NCI-H226 (cell line): ENCODE results near the gene USH2A.

ENCODE experiments used
- DNase-seq: peaks from one replicate; pipeline ENCODE4 v3.0.0-alpha.2; 2015

Gene USH2A

GRCh38 chr1:215844777-215845176 is 578.5 kb downstream of the USH2A start:
- no peak for DNase-seq

- no peak for DNase-seq
Measured at GRCh38 chr1:215844266-215844665, 579.0 kb downstream of the USH2A start.

GRCh38 chr1:215842905-215843304 is 580.3 kb downstream of the USH2A start:
- DNase-seq = no peak

- DNase-seq = no peak
Measured at GRCh38 chr1:215835951-215836350, 587.3 kb downstream of the USH2A start.

- no peak for DNase-seq
Measured at GRCh38 chr1:215833941-215834729, 589.1 kb downstream of the USH2A start.

GRCh38 chr1:215830226-215830810 is 592.9 kb downstream of the USH2A start:
- DNase-seq = no peak

GRCh38 chr1:215825056-215825455 is 598.2 kb downstream of the USH2A start:
- no peak for DNase-seq

- DNase-seq = no peak
Measured at GRCh38 chr1:215824245-215824644, 599.0 kb downstream of the USH2A start.

GRCh38 chr1:215819114-215819513 is 604.1 kb downstream of the USH2A start:
- DNase-seq = no peak

- no peak for DNase-seq
Measured at GRCh38 chr1:215807911-215808436, 615.3 kb downstream of the USH2A start.

- no peak for DNase-seq
Measured at GRCh38 chr1:215807218-215807617, 616.0 kb downstream of the USH2A start.

- no peak for DNase-seq
Measured at GRCh38 chr1:215797859-215798258, 625.4 kb downstream of the USH2A start.

- no peak for DNase-seq
Measured at GRCh38 chr1:215794156-215794555, 629.1 kb downstream of the USH2A start.

GRCh38 chr1:215793180-215793579 is 630.1 kb downstream of the USH2A start:
- DNase-seq = peak; percentile 1

GRCh38 chr1:215792446-215792845 is 630.8 kb downstream of the USH2A start:
- no peak for DNase-seq

GRCh38 chr1:215789981-215790380 is 633.3 kb downstream of the USH2A start:
- no peak for DNase-seq

- DNase-seq = no peak
Measured at GRCh38 chr1:215786997-215787396, 636.3 kb downstream of the USH2A start.

GRCh38 chr1:215780641-215781040 is 642.6 kb downstream of the USH2A start:
- no peak for DNase-seq

- DNase-seq = no peak
Measured at GRCh38 chr1:215780139-215780538, 643.1 kb downstream of the USH2A start.

- DNase-seq = no peak
Measured at GRCh38 chr1:215779729-215780128, 643.5 kb downstream of the USH2A start.

GRCh38 chr1:215777370-215777925 is 645.8 kb downstream of the USH2A start:
- no peak for DNase-seq

GRCh38 chr1:215776336-215776735 is 646.9 kb downstream of the USH2A start:
- no peak for DNase-seq

GRCh38 chr1:215772151-215772550 is 651.1 kb downstream of the USH2A start:
- DNase-seq = no peak

GRCh38 chr1:215768303-215768702 is 654.9 kb downstream of the USH2A start:
- DNase-seq = no peak
